Cardiac fibroblast (primary cell): Measurements from ENCODE around the gene ANKS1B.

Experiments
- DNase-seq, 2 donors: peaks; one replicate each; pipeline versions ENCODE4 v3.0.0 to v3.0.0-alpha.2; 2010; ENCODE audit warnings: low read depth in 2 of 2
- H3K4me3 ChIP-seq, 2 donors: replicated peaks in 1 of 2; 1 replicate in 1 of 2; 2 replicates in 1 of 2; pipeline ENCODE4 v1.5.1; 2011; ENCODE audit warnings: low read depth in 2 of 2, low read length in 2 of 2, mild to moderate bottlenecking in 2 of 2, moderate library complexity in 1 of 2
- TF ChIP-seq, protein P1 (sequence below): IDR thresholded peaks from one replicate; pipeline ENCODE4 v1.5.1; 2011; ENCODE audit warnings: low read depth, mild to moderate bottlenecking, low read length, inconsistent platforms

Gene ANKS1B

DNA sequence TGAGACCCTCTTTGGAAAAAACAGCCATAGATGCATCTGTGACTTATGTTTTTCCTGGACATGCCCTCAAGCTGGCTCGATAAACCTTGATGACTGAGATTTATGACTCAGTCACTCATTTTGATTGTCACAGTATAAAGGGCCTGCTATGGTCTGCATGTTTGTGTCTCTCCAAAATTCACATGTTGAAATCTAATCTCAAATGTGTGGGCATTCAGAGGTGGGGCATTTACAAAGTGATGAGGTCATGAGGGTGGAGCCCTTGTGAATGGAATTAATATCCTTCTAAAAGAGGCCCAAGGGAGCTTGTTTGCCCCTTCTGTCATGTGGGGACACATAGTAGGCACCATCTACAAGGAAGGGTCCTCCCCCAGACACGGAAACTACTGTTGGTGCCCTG lies 966.8 kb downstream of the ANKS1B start:
- no peak overlapping the region for H3K4me3 ChIP-seq
- TF ChIP-seq, protein P1, sequence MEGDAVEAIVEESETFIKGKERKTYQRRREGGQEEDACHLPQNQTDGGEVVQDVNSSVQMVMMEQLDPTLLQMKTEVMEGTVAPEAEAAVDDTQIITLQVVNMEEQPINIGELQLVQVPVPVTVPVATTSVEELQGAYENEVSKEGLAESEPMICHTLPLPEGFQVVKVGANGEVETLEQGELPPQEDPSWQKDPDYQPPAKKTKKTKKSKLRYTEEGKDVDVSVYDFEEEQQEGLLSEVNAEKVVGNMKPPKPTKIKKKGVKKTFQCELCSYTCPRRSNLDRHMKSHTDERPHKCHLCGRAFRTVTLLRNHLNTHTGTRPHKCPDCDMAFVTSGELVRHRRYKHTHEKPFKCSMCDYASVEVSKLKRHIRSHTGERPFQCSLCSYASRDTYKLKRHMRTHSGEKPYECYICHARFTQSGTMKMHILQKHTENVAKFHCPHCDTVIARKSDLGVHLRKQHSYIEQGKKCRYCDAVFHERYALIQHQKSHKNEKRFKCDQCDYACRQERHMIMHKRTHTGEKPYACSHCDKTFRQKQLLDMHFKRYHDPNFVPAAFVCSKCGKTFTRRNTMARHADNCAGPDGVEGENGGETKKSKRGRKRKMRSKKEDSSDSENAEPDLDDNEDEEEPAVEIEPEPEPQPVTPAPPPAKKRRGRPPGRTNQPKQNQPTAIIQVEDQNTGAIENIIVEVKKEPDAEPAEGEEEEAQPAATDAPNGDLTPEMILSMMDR: no peak
- no peak for DNase-seq

DNA sequence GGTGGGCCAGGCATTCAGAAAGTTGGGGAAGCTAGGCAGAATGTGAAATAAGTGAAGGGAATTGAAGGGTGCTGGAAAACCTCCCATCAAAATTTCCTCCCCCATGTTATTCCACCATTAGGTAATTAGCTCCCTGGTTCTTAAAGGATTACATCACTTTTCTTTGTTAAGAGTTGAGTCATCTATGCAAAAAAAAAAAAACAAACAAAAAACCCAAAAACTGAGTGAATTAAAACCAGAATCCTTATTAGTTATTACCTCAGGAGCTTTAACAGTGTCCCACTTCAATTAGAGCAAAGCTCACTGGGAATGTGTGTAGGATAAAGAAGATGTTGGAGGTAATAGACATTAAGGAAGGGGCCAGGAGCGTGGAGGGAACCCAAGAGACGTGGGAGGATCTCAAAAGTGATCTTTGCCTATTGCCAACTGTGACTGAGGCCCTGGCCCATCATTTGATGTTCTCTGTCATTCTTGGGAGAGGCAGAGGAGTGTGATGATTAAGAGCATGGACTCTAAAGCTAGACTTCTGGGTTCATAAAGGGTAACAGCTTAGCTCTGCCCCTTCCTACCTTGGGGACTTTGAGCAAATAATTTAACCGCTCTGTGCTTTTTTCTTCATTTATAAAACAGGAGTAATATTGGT lies 975.0 kb downstream of the ANKS1B start:
- DNase-seq: no peak
- TF ChIP-seq, protein P1: no peak
- no peak overlapping the region for H3K4me3 ChIP-seq

DNA sequence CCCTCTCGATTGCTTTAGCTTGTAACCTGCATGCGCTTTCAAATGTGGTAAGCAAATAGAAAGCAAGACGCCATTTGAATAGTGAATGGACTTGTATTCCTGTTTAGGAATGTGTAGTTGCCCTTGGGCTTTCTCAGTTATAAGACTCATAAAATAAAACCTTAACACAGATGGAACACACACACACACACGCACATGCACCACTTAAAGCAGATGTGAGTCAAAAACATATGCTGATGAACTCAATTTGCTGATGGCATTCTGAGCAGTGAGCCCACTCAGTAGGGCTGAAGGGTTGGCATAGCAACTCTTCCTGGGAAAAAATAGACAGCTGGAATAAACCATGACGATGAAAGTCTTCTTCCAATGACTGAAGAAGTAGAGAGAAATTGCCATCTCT lies 979.1 kb downstream of the ANKS1B start:
- no peak for DNase-seq
- no peak overlapping the region for H3K4me3 ChIP-seq
- TF ChIP-seq, protein P1: no peak

DNA sequence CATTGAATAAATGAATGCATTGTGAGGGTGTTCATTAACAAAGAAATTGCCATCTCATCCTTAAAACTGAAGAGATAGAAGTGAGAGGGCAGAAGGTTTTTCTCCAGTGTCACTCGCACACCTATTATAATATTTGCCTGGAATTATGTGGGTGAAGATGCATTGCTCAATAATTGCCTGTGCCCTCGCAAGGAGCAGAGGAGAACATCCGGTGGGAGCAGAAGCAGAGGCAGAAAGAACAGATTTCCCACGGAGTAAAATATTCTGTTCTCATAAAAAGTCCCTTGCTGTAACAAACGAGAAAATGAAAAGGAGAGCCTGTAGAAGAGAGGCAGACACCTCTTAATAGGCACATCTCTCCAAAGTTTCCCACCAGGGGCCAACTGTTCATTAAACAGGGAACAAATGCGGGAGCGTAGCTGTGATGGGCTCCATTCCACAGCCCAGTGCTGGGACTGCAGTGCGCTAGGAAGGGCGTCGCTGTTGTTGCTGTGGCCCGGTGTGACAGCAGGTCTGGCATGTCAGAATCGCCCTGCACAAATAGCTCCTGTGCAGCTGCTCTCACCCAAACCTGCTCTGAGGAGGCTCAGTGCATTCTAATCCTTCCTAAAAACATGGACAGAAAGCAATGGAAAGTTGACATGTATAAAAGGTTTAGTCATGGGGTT lies 979.8 kb downstream of the ANKS1B start:
- TF ChIP-seq, protein P1: no peak
- no peak overlapping the region for H3K4me3 ChIP-seq
- DNase-seq: no peak

DNA sequence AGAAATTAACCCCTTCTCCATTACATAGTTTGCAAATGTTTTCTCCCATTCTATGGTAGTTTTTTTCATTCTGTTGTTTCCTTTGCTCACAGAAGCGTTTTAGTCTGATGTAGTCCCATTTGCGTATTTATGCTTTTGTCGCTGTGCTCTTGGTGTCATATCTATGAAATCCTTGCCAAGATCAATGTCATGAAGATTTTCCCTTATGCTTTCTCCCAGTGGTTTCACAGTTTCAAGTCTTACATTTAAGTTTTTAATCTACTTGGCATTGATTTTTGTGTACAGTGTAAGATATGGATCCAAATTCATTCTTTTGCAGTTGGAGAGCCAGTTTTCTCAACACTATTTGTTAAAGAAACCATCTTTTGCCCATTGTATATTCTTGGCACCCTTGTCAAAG lies 982.0 kb downstream of the ANKS1B start:
- no peak for DNase-seq
- TF ChIP-seq, protein P1: no peak

DNA sequence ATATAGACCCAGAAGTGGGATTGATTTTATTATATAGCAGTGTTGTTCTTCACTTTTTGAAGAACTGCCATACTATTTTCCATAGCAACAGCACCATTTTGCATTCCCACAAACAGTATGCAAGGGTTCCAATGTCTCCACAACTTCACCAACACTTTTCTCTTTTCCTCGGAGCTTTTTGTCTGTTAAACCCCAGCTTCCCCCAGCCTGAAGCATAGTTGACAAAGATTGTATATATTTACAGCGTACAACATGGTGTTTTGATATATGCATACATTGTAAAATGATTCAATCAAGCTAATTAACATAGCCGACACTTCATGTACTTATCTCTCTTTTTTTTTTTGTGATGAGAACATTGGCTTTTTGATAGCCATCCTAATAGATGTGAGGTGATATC lies 982.6 kb downstream of the ANKS1B start:
- no peak overlapping the region for H3K4me3 ChIP-seq
- no peak for DNase-seq
- TF ChIP-seq, protein P1: no peak

More for the DNA sequence above, 982.0 kb downstream of the ANKS1B start:
- no peak overlapping the region for H3K4me3 ChIP-seq
